HG03064 (cell line): ENCODE measurements around the gene NRP1.

Experiments
- ATAC-seq: cut with Tn5 transposase; IDR thresholded peaks from one replicate; pipeline ENCODE4 v1.9.1; 2021; ENCODE audit warnings: low read depth; ENCODE audit not compliant: unreplicated experiment

The NRP1 gene

GRCh38 chr10:33134011-33134751 lies 200.3 kb downstream of the NRP1 start:
- no peak for ATAC-seq

DNA sequence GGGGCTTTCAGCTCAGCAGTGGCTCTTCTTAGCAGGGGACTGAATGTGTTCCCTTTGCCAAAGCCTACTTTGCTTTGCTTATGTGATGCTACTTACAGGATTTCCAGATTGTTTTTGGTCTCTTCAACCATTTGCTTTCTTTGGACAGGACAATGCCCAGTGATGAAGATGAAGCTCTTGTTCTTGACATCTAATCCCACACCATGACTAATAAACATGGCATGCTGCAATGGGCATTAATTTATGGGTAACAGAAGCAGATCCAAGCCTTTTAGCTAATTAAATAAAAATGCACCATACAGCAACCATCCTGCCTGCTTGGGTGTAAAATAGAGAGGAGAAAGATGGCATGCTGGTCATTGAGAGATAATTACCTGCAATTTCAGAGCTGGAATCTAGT lies 200.9 kb downstream of the NRP1 start:
- no peak for ATAC-seq

DNA sequence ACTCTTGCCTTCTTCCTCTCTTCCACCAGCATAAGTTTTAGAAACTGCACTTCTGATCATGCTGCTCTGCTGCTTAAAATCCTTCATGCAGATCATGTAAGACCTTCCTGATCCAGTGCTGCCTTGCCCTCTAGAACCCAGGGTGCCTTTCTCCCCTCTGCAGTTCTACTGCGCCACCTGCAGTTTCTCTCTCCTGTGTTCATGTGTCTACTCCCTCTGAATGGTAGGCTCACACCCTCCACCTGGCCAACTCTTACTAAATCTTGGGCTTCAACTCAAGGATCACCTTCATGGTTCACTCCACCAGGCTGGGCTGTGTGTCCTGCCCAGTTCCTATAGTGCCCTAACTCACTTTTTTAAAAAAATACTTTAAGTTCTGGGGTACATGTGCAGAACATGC lies 201.8 kb downstream of the NRP1 start:
- no peak for ATAC-seq

- ATAC-seq: no peak
Observed at GRCh38 chr10:33129996-33130386, 204.5 kb downstream of the NRP1 start.

DNA sequence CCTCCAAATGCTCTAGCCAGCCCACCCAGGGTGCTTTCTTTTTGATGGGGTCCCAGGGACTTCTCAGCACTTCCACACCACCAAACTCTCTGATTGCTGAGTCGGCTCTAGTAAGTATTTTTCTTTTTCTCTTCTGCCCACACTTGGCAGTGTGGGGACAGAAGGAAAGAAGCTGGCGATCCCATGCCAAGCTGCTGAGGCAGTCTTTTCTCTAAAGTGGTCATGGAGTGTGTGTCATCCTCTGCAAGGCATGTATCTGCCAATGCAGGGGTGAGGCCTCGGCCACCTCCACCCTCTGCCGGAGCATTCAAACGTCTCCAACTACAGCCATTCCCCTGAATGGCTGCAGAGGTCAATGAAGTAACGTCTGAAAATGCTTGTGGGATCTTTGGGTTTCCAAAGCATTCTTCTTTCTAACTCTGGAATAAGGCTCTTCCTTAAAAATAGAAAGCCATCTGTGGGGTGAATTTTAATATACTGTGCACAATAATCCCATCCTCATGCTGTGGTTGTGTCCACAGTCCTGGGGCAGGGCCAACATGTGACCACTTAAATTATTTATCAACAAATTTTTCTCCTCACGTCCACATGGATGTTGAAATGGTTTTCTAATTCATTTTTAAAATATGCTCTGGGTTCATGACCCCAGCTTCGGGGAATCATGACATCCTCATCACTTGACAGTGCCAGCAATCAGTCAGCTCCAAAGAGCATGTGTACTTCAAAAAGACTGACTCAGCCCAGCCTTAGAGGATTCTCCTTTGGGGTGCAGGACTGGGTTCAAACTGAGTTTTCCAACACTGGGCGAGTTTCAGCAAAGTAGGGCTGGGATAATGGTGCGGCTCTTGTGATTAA lies 205.1 kb downstream of the NRP1 start:
- ATAC-seq: no peak

GRCh38 chr10:33127622-33128021 lies 206.8 kb downstream of the NRP1 start:
- ATAC-seq: no peak
